Daoy (cell line): ENCODE data around the gene LIG1. TPM values are rescaled to one million over a fixed set of nuclear protein-coding genes. Genes with fewer than 3 reads are reported as not detected.

ENCODE experiments used
- DNase-seq: peaks from one replicate; pipeline ENCODE4 v3.0.0-alpha.2; 2015; ENCODE audit warnings: low read depth
- total RNA-seq: library from RNA; depleted of rRNA; stranded (reverse); fragments of >200 nt; shearing (Covaris generic); gene quantifications from 2 replicates; pipeline ENCODE4 v1.2.3, GENCODE V29; 2014; rRNA removed

The LIG1 gene
- total RNA-seq: 48.5 and 83.8 TPM in 2 replicates

GRCh38 chr19:48169939-48170803 lies at the start of gene LIG1, which contains the start of gene ZSWIM9:
Gene LIG1 (minus strand): TSS chr19:48170344. CDS start chr19:48165566, 4,778 bp downstream.
Gene ZSWIM9 (plus strand): TSS chr19:48170680. CDS start chr19:48171803, 1,123 bp downstream.
- DNase-seq: peak; percentile 97

- no peak for DNase-seq
Observed at GRCh38 chr19:48218997-48219396, 48.9 kb upstream of the LIG1 start.

GRCh38 chr19:48216933-48217332 lies 46.8 kb upstream of the LIG1 start:
- DNase-seq: no peak

GRCh38 chr19:48213959-48214358 lies 43.8 kb upstream of the LIG1 start:
- DNase-seq: no peak

GRCh38 chr19:48210005-48210404 lies 39.9 kb upstream of the LIG1 start:
- no peak for DNase-seq

GRCh38 chr19:48206397-48207093 lies 36.4 kb upstream of the LIG1 start:
- no peak for DNase-seq

- peak; percentile 98 for DNase-seq
Observed at GRCh38 chr19:48203794-48204628, 33.9 kb upstream of the LIG1 start.

- DNase-seq: no peak
Observed at GRCh38 chr19:48203222-48203793, 33.2 kb upstream of the LIG1 start.

- no peak for DNase-seq
Observed at GRCh38 chr19:48196933-48197665, 27.0 kb upstream of the LIG1 start.

GRCh38 chr19:48196321-48196763 lies 26.2 kb upstream of the LIG1 start:
- no peak for DNase-seq

GRCh38 chr19:48194844-48195830 lies 25.0 kb upstream of the LIG1 start:
- DNase-seq: no peak

- no peak for DNase-seq
Observed at GRCh38 chr19:48194041-48194843, 24.1 kb upstream of the LIG1 start.

- no peak for DNase-seq
Observed at GRCh38 chr19:48192750-48193149, 22.6 kb upstream of the LIG1 start.

- no peak for DNase-seq
Observed at GRCh38 chr19:48190885-48191284, 20.7 kb upstream of the LIG1 start.

GRCh38 chr19:48190288-48190884 lies 20.2 kb upstream of the LIG1 start:
- peak; percentile 93 for DNase-seq

GRCh38 chr19:48186541-48186991 lies 16.4 kb upstream of the LIG1 start:
- DNase-seq: no peak

GRCh38 chr19:48186015-48186414 lies 15.9 kb upstream of the LIG1 start:
- DNase-seq: no peak

GRCh38 chr19:48183356-48183755 lies 13.2 kb upstream of the LIG1 start:
- no peak for DNase-seq
